AG09319 (cell line): ENCODE measurements around the gene PTGR2.
"Not testable (repeated sequence)": the region's sequence is repeated elsewhere in the genome, so short reads cannot be mapped to it uniquely, and the experiment has no call there.

Experiments used
- DNase-seq: peaks from one replicate; pipeline ENCODE4 v3.0.0-alpha.2; 2010; ENCODE audit warnings: low read depth; ENCODE audit errors: extremely low read depth
- CTCF ChIP-seq: IDR thresholded peaks from 2 replicates; pipeline ENCODE4 v1.5.1; 2011; ENCODE audit warnings: low read depth, mild to moderate bottlenecking, inconsistent platforms, low read length, moderate library complexity

Gene PTGR2

DNA sequence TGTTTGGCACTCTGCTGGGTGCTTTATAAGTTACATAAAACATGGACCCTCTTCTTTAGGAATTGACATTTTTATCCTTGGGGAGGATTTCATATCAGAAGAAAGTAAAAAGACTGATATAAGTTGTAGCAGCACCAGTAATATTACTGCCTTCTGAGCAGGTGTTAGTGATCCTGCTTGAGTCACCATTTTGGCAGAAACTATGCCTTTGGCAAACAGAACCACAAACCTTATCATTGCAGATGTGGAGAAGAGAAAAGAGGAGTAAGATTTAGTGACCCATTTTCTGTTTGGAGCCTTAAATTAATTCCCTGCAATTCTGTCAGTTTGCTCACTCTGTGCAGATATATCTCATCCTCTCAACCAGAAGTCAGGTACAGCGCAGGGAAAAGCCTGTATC is 58.0 kb downstream of the PTGR2 start:
- DNase-seq, result no peak
- TF ChIP-seq CTCF, result no peak

DNA sequence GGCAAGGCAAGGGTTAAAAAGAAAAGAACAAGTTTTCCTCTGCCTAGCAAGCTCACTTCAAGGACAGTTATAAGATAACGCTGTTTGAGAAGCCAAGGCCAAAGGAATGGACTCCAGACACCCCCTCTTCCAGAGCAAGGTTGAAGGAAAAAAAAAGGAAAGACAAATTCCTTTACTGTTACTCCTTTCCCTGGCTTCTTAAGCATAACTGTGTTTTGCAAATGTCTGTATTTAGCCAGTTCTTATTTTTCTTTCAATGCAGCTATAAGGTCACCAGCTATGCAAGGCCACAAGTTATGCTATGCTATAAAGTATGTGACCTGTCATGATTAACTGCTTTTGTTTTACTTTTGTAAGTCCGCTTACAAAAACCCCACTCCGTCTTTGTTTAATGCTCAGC is 61.6 kb downstream of the PTGR2 start:
- no peak for DNase-seq
- no peak for TF ChIP-seq CTCF

- no peak for TF ChIP-seq CTCF
Measured at GRCh38 chr14:73916324-73916723, 64.7 kb downstream of the PTGR2 start.

GRCh38 chr14:73919457-73919856 is 67.8 kb downstream of the PTGR2 start:
- DNase-seq, result not testable (repeated sequence)

More at GRCh38 chr14:73916324-73916723, 64.7 kb downstream of the PTGR2 start:
- no peak for DNase-seq

DNA sequence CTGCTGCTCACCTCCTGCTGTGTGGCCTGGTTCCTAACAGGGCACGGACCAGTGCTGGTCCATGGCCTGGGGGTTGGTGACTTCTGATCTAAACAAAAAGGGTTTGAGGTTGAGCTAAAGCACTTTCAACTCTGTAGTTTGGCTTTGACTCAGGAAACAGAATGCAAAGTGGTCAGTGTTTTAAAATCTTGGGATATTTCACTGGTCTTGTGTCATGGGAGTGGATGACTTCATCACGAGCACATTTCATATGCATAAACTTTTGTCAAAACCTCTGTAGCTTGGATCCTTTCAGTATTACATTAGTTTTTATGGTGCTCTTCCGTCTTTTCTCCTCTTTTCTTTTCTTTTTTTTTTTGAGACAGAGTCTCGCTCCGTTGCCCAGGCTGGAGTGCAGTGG is 72.7 kb downstream of the PTGR2 start:
- no peak for DNase-seq
- no peak for TF ChIP-seq CTCF
